Measurements from ENCODE around the gene TRPM8. TPM values are rescaled to one million over a fixed set of nuclear protein-coding genes. Genes with fewer than 3 reads are reported as not detected.

Gene TRPM8
- total and polyA plus RNA-seq, 9 donors = 0.92 TPM; not detected in 8

GRCh38 chr2:234029150-234029733 is 112.1 kb downstream of the TRPM8 start:
- Histone ChIP-seq H3K36me3 (no peaks in the 10 kb centered on the region), H3K9me3 (no peaks in the 10 kb centered on the region), H3K27ac (no peak overlapping the region), H3K4me3 (no peak overlapping the region), H3K4me1 (ENCODE audit: insufficient read depth) (no peaks in the 10 kb centered on the region), H3K27me3 (no peaks in the 10 kb centered on the region)
- no peak for TF ChIP-seq POLR2A (IDR thresholded peaks at IDR 0.05)
- no peak for TF ChIP-seq CTCF (IDR thresholded peaks at IDR 0.05)
- no peak for TF ChIP-seq EP300 (IDR thresholded peaks at IDR 0.05)
- 82 to 87% (median 85%) methylated on average over 4 of the region's 4 CpGs for WGBS, 3 donors
- no peak for DNase-seq
- intact Hi-C loops (cut with DNase I) = no loop called here

- intact Hi-C loops (cut with DNase I) = no loop called here
- no peak overlapping the region for H3K4me3 ChIP-seq
- 48 to 57% (median 56%) methylated on average over 2 of the region's 2 CpGs for WGBS, 3 donors
- no peaks in the 10 kb centered on the region for H3K4me1 ChIP-seq (ENCODE audit: insufficient read depth)
- DNase-seq = no peak
- H3K9me3 ChIP-seq = no peaks in the 10 kb centered on the region
- H3K36me3 ChIP-seq = no peaks in the 10 kb centered on the region
- no peaks in the 10 kb centered on the region for H3K27me3 ChIP-seq
- no peak for TF ChIP-seq EP300 (IDR thresholded peaks at IDR 0.05)
- no peak for TF ChIP-seq CTCF (IDR thresholded peaks at IDR 0.05)
- TF ChIP-seq POLR2A (IDR thresholded peaks at IDR 0.05) = no peak
- H3K27ac ChIP-seq = no peak overlapping the region
Measured at GRCh38 chr2:234031207-234031606, 114.0 kb downstream of the TRPM8 start.

- no peak for TF ChIP-seq POLR2A (IDR thresholded peaks at IDR 0.05)
- TF ChIP-seq CTCF (IDR thresholded peaks at IDR 0.05) = no peak
- no peak for TF ChIP-seq EP300 (IDR thresholded peaks at IDR 0.05)
- Histone ChIP-seq H3K27me3 (no peaks in the 10 kb centered on the region), H3K4me3 (no peak overlapping the region), H3K36me3 (no peaks in the 10 kb centered on the region), H3K9me3 (no peaks in the 10 kb centered on the region), H3K27ac (no peak overlapping the region), H3K4me1 (ENCODE audit: insufficient read depth) (no peaks in the 10 kb centered on the region)
- DNase-seq = no peak
- 79 to 88% (median 88%) methylated on average over 1 of the region's 1 CpG for WGBS, 3 donors
- intact Hi-C loops (cut with DNase I) = no loop called here
Measured at GRCh38 chr2:234032279-234032856, 115.2 kb downstream of the TRPM8 start.

GRCh38 chr2:234033174-234033573 is 116.0 kb downstream of the TRPM8 start:
- H3K27ac ChIP-seq = no peak overlapping the region
- H3K4me3 ChIP-seq = no peak overlapping the region
- no peaks in the 10 kb centered on the region for H3K9me3 ChIP-seq
- TF ChIP-seq POLR2A (IDR thresholded peaks at IDR 0.05) = no peak
- TF ChIP-seq CTCF (IDR thresholded peaks at IDR 0.05) = no peak
- TF ChIP-seq EP300 (IDR thresholded peaks at IDR 0.05) = no peak
- no peaks in the 10 kb centered on the region for H3K27me3 ChIP-seq
- no peaks in the 10 kb centered on the region for H3K4me1 ChIP-seq (ENCODE audit: insufficient read depth)
- H3K36me3 ChIP-seq = no peaks in the 10 kb centered on the region
- intact Hi-C loops (cut with DNase I) = no loop called here
- DNase-seq = no peak
- 74 to 86% (median 76%) methylated on average over 3 of the region's 3 CpGs for whole genome bisulfite sequencing, 3 donors

All from ovary (tissue), 9 donors.